Breast epithelium (tissue), 4 donors: ENCODE measurements around the gene HS3ST3A1. TPM values are rescaled to one million over a fixed set of nuclear protein-coding genes. Genes with fewer than 3 reads are reported as not detected.

Source experiments
- DNase-seq, 2 donors: peaks; one replicate each; pipeline ENCODE4 v3.0.0-alpha.2; 2019; ENCODE audit warnings: low spot score in 2 of 2
- H3K27ac ChIP-seq, 2 donors: fragments of 200-600 bp; sonication (generic) in 1 of 2; one replicate each; pipeline ENCODE4 v1.5.1; 2016 to 2019; ENCODE audit warnings: mild to moderate bottlenecking in 1 of 2
- H3K27me3 ChIP-seq, 2 donors: fragments of 200-600 bp; sonication (generic) in 1 of 2; one replicate each; pipeline versions ENCODE4 v1.5.1 to v1.6.0; 2017 to 2019; ENCODE audit warnings: control low read depth in 1 of 2, mild to moderate bottlenecking in 1 of 2
- H3K36me3 ChIP-seq: fragments of 200-600 bp; one replicate; pipeline ENCODE4 v1.5.1; 2019
- H3K4me1 ChIP-seq, 2 donors: fragments of 200-600 bp; sonication (generic); one replicate each; pipeline ENCODE4 v1.5.1; 2016 to 2019; ENCODE audit warnings: control low read depth in 1 of 2
- H3K4me3 ChIP-seq, 3 donors: fragments of 200-600 bp; sonication (generic); 1 replicate in 2 of 3; 2 replicates in 1 of 3; pipeline ENCODE4 v1.5.1; 2016 to 2019; ENCODE audit warnings: mild to moderate bottlenecking in 3 of 3, moderate library complexity in 2 of 3
- H3K9me3 ChIP-seq, 2 donors: fragments of 200-600 bp; sonication (generic) in 1 of 2; one replicate each; pipeline ENCODE4 v1.5.1; 2016 to 2019; ENCODE audit warnings: control low read depth in 1 of 2
- CTCF ChIP-seq, 3 donors: fragments of 450-650 bp; IDR thresholded peaks; one replicate each; pipeline ENCODE4 v1.5.1; 2016 to 2017; ENCODE audit warnings: antibody characterized with exemption in 3 of 3, mild to moderate bottlenecking in 3 of 3, moderate library complexity in 3 of 3
- POLR2A ChIP-seq: fragments of 450-650 bp; IDR thresholded peaks from one replicate; pipeline ENCODE4 v1.6.1; 2016; ENCODE audit warnings: antibody characterized with exemption, mild to moderate bottlenecking, moderate library complexity
- POLR2AphosphoS5 ChIP-seq, 3 donors: sonication (generic); formaldehyde crosslinking; IDR thresholded peaks; one replicate each; pipeline ENCODE4 v1.6.1; 2017; ENCODE audit warnings: antibody characterized with exemption in 3 of 3
- intact Hi-C: fragments of 100-400 bp; cut with DNase I; formaldehyde crosslinking; loops from one replicate; pipeline ENCODE4 v1.15.1; 2023; ENCODE audit warnings: low total_unique reads
- total RNA-seq, 3 donors: library from RNA; depleted of rRNA; stranded (reverse); fragments of >200 nt; gene quantifications; one replicate each; pipeline ENCODE4 v1.1.0, GENCODE V29; 2016

HS3ST3A1 gene
- total RNA-seq, 3 donors from 2014 or later: 0.66 to 1.4 (median 1.0) TPM

GRCh38 chr17:13534946-13535345, 66.8 kb downstream of the HS3ST3A1 start:
- no peak for DNase-seq
- Histone ChIP-seq H3K9me3 (peaks cover 0 to 13% of the 10 kb centered on the region in 2 donors), H3K36me3 (no peaks in the 10 kb centered on the region), H3K27ac (no peak overlapping the region), H3K27me3 (no peaks in the 10 kb centered on the region), H3K4me3 (no peak overlapping the region), H3K4me1 (no peaks in the 10 kb centered on the region)
- intact Hi-C loops: no loop called here
- no peak for TF ChIP-seq POLR2AphosphoS5 (IDR thresholded peaks at IDR 0.05)
- TF ChIP-seq CTCF (IDR thresholded peaks at IDR 0.05): no peak
- no peak for TF ChIP-seq POLR2A

GRCh38 chr17:13531721-13532120, 70.0 kb downstream of the HS3ST3A1 start:
- H3K9me3 ChIP-seq: peaks cover 0 to 13% of the 10 kb centered on the region in 2 donors
- no peak overlapping the region for H3K4me3 ChIP-seq
- TF ChIP-seq CTCF (IDR thresholded peaks at IDR 0.05) (no peak), POLR2A (no peak), POLR2AphosphoS5 (IDR thresholded peaks at IDR 0.05) (no peak)
- no peaks in the 10 kb centered on the region for H3K4me1 ChIP-seq
- H3K27me3 ChIP-seq: no peaks in the 10 kb centered on the region
- DNase-seq: no peak
- H3K27ac ChIP-seq: no peak overlapping the region
- no peaks in the 10 kb centered on the region for H3K36me3 ChIP-seq
- intact Hi-C loops: no loop called here

- intact Hi-C loops: no loop called here
- no peak for DNase-seq
- Histone ChIP-seq H3K9me3 (no peaks in the 10 kb centered on the region), H3K27ac (no peak overlapping the region), H3K36me3 (no peaks in the 10 kb centered on the region), H3K27me3 (no peaks in the 10 kb centered on the region), H3K4me1 (no peaks in the 10 kb centered on the region), H3K4me3 (no peak overlapping the region)
- TF ChIP-seq POLR2A: no peak
- TF ChIP-seq CTCF (IDR thresholded peaks at IDR 0.05): no peak
These were observed 75.9 kb downstream of the HS3ST3A1 start for GRCh38 chr17:13525876-13526275.

- DNase-seq: no peak
- H3K4me1 ChIP-seq: no peaks in the 10 kb centered on the region
- H3K36me3 ChIP-seq: no peaks in the 10 kb centered on the region
- H3K4me3 ChIP-seq: no peak overlapping the region
- intact Hi-C loops: no loop called here
- H3K27ac ChIP-seq: no peak overlapping the region
- TF ChIP-seq POLR2A (no peak), POLR2AphosphoS5 (IDR thresholded peaks at IDR 0.05) (no peak), CTCF (IDR thresholded peaks at IDR 0.05) (no peak)
- H3K27me3 ChIP-seq: no peaks in the 10 kb centered on the region
- no peaks in the 10 kb centered on the region for H3K9me3 ChIP-seq
These were observed 78.6 kb downstream of the HS3ST3A1 start for GRCh38 chr17:13523164-13523563.

- no peaks in the 10 kb centered on the region for H3K36me3 ChIP-seq
- intact Hi-C loops: no loop called here
- no peak overlapping the region for H3K27ac ChIP-seq
- H3K4me1 ChIP-seq: no peaks in the 10 kb centered on the region
- no peak for TF ChIP-seq CTCF (IDR thresholded peaks at IDR 0.05)
- TF ChIP-seq POLR2A: no peak
- no peak for TF ChIP-seq POLR2AphosphoS5 (IDR thresholded peaks at IDR 0.05)
- H3K27me3 ChIP-seq: no peaks in the 10 kb centered on the region
- DNase-seq: no peak
- H3K9me3 ChIP-seq: no peaks in the 10 kb centered on the region
- H3K4me3 ChIP-seq: no peak overlapping the region
These were observed 79.0 kb downstream of the HS3ST3A1 start for GRCh38 chr17:13522749-13523148.
